Hematopoietic multipotent progenitor cell treated with erythropoietin and hydrocortisone succinate and interleukin-3 and kit ligand, for 6 days (in vitro differentiated cells): ENCODE data around the gene PLEKHA7.
A peak's percentile ranks its signal among the peaks of the same experiment; 100 is the strongest.

Experiments used
- DNase-seq: peaks from one replicate; pipeline ENCODE4 v3.0.0-alpha.2; 2015

The PLEKHA7 gene

DNA sequence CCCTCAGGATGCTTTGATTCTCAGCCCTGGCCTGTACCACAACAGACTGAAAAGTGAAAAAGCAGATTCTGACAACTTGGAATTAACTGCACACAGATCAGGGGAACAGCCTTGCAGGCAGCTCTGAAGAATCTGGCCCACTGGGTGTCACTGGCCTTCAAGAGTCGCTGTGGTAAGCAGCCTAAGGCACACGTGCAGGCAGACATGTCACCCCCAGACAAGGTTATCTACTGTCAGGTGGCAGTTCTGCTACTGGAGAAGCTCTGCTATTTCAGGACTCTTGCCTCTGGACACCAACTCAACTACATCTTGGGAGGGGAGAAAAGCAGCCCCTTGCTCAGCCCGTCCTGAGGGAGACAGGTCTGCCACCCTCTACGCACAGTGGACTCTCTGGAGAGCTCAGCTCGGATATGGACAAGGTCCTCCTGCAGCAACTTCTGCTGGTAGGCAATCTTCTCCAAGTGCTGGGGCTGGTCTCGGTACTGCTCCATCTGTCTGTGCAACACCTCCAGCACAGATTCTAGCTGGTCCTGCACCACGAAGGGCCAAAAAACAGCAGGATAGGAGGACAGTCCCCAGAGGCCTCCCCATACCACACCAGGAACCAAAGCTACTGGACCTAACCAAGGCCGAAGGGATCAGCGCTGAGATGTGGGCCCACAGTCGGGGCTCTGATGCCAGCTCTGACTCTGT lies 212.8 kb downstream of the PLEKHA7 start:
- DNase-seq, result no peak

DNA sequence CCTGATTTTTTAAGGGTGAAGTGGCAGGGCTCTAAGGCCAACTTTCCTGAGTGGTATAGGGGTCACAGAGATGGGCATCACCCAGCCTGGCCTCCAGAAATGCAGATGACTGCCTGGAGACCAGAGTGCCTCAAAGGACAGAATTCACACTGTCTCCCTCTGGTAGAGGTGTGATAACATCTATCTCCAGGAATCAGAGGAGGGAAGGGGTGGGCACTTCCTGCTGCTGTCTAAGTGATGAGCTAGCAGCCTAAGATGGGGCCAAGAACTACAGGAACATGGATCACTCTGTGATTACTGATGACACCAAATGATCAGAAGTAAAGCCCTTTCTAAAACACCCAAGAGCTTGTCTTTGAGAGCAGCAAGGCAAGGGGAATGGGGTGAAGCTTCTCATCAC lies 213.8 kb downstream of the PLEKHA7 start:
- no peak for DNase-seq

DNA sequence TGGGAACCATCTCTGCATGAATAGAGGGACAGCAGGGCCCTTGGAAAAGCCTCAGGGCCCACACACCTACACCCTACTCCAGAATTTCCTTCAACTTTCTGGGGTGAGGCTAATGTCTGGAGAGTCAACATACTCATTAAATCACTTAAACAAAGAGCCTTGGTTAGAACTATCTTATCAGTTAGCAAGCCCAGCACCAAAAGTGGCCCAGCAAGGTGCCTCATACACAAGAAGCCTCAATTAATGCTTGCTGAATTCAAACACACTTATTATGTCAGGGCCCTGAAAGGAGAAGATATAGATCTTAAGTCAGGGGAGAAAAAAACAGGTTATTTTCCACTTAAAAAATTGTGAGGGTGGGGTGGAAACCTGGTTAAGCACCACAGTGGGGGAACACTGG lies 214.3 kb downstream of the PLEKHA7 start:
- DNase-seq, result no peak

DNA sequence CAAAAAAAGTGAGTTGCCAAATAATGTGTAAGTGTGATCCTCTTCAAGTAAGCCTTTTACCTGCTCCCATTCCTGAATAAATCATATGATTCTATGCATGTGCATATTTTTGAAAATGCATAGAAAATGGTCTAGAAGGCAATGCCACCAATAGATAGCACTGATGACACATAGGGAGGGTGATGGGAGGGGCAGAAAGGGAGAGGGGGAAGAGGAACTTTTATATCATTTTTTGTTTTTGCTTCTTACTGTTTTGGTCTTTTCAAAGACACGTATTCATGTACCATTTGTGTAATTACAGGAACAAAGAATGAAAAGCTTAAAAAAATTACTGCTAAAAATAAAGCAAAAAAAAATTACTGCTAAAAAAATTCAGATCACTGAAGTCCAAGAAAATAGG lies 215.0 kb downstream of the PLEKHA7 start:
- DNase-seq, result no peak

DNA sequence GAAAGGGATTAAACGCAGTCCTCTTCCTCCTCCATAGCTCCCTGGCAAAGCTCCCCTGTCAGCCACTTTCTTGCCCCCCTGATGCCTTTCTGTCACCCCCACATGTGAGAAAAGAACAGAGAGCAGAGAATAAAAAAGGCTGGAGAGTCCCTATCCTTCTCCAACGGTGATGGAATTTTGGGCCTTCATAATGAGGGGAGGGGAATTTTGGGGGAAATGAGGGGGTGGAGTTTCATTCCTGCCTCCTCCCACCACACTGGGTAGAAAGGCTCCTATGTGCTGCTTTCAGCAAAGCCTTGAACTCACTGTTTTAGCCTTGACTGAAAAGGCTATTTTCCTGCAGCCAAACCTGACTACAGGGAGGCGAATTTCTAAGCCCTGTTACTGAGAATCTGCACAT lies 216.4 kb downstream of the PLEKHA7 start:
- DNase-seq, result no peak

DNA sequence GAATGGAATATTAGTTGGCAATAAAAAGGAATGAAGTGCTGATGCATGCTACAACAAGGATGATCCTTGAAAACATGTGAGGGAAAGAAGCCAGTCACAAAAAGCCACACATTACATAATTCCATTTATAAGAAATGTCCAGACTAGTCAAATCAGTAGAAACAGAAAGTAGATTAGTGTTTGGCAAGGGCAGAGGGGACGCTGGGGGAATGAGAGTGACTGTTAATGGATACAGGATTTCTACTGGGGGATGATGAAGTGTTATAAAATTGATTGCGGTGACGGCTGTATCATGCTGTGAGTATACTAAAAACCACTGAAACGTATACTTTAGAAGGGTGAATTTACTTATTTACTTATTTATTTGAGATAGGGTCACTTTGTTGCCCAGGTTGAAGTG lies 217.9 kb downstream of the PLEKHA7 start:
- DNase-seq, result no peak

DNA sequence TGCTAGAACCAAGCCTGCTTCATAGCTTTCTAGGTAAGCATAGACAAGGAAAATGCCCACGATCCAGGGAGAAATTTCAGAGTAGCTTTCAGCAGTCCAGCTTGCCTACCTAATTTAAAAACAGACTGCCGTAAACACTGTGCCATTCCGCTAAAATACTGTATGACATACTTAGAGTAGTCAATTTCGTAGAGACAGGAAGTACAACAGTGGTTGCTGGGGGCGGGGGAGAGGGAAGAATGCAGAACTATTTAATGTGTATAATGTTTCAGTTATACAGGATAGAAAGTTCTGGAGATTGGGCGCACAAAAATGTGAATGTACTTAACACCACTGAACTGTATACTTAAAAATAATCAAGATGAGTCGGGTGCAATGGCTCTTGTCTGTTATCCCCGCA lies 219.1 kb downstream of the PLEKHA7 start:
- DNase-seq, result peak; percentile 54

DNA sequence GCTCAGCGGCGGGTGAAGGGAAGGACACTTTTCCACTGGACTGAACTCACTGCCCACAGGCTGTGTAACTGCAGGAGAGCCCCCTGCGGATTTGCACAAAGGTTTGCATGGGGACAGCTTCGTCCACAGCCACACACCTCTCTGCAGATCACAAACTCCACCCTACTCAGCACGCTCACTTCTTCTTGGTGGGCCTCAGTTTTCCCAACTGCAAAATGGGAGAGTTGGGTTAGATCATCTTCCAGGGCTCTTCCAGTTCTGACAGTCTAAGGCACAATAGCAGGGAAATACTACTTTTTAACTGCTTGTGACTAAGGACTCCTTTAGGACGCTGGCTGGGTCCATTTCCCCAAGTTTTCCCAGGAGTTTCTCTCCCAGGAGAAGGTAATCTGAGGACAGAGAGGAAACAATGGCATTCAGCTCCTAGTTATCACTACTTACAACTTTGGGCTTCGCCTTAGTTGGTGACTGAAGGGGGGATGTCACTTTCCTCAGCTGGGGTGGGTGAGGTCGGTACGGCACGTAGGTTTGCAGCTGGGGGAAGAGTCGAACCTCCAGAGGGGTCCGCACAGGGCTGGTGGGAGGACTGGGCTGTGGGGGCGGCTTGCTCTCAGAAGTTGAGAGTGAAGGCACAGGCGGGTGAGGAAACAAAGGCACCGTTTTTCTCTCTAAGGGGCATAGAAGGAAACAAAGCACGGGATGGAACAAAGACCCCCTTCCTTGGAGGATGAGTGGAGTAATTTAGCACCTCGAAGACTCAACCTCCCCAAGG lies 220.0 kb downstream of the PLEKHA7 start:
- no peak for DNase-seq

DNA sequence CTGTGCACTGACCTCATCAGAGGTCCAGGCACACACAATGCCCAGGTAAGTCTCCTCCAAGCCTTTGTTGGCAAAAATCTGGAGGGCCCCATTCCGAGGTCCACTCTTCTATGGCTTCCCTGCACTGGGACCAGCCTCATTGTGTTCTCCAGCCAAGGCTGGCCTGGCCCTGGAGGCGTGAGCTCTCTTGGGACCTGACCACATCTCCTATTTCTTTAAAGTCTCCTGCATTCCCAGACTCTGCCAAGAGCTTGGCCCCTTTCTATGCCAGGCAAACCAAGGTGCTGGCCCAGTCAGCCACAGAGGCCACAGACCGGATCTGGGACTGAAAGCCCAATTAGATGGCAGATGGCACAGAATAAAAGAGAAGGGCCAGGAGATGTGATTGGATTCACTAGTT lies 220.7 kb downstream of the PLEKHA7 start:
- no peak for DNase-seq

DNA sequence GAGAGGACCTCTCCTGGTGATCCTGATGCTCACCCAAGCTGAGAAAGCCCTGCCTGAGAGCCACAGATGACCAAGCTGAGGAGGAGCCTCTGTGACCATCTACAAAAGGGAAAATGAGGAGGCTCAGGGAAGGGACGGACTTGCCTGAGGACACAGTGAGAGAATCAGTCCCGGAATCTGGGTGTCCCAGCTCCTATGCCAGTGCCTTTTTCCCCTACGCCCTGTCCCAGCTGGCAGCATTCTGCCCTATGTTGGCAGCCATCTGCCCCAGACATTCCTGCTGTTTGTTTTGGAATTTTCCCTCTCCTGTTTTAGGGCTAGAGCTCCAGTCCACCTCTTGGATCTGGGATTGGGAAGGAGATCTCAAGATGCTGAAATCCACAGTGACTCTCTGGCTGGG lies 221.2 kb downstream of the PLEKHA7 start:
- no peak for DNase-seq

DNA sequence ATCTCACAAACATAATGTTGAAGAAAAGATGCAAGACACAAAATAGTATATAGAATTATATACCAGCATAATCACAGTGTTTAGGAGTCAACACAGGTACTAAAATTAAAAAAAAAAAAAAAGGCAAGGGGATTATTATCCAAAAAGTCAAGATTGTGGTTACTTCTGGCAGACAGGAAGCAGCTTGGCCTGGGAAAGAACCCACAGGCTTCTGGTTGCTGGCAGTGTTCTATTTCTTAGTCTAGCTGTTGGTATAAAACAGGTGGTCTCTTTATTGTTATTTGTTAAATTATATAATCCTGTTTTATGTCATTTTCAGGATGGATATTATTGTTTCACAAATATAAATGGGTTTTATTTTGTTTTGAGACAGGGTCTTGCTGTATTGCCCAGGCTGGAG lies 221.8 kb downstream of the PLEKHA7 start:
- peak; percentile 40 for DNase-seq

DNA sequence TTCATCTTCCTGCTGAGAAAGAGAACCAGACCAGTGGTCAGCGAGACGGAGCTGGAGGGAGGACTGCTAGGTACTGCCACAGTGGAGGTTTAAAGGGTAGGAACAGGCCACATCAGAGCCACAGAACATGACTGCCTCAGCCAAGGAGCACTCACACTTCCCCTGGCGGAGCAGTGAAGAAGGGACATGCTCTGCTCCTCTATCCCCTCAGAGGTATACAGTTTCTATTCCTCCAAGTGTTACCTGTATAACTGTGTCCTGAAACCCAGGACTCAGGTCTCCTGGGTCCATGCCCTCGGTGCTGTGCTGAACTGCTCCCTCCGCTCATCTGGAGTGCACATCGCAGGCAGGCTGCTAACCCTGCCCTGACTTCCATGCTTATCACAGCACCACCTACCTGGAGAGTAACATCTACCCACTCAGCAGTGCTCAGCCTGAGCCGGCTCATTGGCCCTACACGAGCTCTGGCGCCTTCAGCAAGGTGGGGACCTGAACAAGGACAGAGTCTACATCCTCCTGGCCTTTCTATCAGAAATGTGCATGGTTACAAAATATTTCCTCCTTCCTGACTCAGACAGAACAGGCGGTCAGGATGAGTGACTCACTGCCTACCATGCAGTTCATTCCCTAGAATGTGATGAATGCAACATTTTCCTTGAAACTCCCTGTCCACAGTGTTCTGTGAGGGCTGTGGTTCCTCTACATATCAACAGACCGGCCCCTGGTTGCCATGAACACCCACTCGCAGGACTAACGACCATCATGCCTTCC lies 222.8 kb downstream of the PLEKHA7 start:
- no peak for DNase-seq

DNA sequence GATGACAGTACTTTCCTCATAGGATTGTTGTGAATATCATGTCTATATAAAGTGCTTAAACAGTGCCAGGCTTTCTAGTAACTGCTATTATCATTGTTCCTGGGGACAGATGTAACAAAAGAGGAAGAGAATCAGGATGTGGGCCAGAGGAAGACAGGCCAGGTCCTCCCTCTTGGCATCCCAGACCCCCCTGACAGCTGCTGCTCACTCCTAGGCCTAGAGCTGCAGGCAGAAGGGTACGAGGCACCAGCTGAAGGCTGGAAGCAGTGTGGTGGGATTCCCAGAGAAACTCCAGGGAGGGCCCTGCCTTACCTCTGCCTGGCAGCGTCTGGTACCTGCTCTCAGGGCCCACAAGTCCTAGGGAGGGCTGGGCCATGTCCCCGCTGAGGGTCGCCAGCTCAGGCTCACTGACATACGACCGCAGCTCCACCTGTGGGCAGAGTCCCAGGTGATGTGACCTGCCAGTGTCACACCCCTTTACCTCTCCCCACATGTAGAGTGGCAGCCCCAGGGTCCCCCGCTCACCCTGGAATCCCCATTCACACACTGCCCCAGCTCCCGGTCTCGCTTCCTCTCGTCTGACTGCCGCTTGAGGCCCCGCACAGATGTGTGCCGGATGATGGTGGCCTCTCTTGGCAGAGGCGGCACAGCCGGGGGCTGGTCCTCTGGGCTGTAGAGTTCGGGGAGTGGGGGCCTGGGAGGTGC lies 223.6 kb downstream of the PLEKHA7 start:
- no peak for DNase-seq

DNA sequence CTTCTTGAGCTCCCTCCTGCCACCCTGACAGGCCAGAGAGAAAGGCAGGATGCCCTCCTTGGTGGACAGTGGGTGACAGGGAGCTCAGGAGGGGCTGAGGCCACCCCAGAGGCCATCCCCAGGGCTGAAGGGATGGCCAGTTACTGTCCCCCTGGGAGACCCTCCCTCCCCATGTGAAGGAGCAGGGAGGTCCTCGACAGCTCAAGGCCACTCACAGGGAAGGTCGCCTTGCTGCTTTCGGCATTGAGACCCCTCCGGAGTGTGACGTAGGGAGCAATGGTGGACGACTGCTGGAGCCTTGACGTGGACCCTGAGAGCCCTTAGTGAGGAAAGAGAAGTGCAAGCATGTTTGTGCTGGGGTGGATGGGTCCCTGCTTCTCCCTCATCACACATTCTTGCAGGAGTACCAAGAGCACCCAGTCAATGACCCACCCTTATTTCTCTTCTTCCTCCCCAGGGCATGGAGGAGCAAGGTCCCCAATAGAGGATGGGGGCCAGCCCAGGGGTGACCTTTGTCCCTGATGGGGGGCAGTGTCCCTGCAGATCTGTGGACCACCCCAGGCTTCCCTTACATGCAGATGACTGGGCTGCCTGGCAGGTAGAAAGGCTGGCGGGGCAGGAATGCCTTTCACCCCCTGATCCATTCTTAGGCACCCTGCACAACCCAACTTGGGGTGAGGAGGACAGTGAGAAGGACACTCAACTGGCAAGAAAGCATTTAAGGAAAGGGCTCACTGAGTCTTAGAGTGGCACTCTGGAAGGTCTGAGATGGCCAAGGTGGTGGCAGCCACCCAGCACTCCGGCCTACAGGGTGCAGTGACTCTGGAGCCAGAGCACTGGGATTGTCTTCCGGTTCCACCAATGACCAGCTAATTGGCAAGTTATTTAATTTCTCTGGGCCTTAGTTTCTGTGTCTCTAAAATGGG lies 224.4 kb downstream of the PLEKHA7 start:
- DNase-seq, result no peak

DNA sequence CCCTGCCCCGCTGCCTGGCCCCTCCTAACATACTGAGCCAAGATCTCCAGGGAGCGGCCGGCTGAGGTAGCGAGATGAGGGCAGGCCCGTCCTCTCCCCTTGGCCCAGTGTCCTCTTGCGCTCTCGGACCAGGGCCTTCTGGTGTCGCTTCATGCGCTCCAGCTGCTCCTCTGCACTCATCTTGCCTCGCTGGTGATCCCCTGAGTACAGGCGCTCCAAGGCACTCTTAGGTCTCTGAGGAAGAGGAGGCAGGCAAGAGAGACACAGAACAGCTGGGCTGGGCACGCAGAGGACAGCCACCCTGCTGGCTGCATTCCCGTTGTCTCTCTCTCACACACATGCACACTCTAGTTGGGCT lies 225.2 kb downstream of the PLEKHA7 start:
- no peak for DNase-seq

DNA sequence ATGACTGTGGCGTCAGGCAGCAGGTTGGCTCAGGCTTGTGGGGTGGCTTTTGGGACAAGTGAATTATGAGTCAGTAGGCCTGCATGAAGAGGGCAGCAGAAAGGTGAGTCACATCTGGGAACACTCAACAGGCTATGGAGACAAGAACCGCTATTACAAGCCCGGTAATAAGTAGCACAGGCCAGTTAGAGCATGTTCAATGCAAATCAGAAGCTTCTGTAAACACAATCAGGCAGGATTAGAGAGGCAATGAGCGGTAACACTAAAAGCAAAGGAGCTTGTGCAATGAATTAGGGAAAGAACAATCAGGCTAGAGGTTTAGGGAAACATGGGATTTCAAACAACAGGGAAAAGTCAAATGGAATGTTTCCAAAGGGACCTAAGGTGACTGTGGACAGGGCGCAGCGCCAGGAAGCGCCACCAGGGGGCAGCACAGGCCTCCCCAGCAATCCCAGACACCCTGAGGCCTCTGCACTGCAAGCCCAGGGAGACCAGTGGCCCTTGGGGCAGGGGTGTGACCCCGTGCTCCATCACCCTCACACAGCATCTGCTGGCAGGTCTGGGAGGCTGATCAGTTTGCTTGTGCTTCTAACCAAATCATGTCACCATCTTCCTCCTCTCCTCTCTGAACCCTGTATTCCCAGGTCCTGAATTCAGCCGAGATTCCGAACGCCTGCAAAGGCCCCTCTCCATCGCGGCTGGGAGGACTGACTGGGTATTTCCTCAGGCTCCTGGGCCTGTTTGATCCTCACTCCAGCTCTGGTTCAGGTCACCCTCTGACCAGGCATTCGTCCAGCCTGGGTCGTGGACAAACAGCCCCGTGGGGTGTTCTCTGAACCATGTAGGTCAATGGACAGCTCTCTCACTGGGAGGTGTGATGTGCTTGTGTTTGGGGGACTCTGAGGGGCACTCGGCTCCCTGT lies 225.8 kb downstream of the PLEKHA7 start:
- peak; percentile 73 for DNase-seq

DNA sequence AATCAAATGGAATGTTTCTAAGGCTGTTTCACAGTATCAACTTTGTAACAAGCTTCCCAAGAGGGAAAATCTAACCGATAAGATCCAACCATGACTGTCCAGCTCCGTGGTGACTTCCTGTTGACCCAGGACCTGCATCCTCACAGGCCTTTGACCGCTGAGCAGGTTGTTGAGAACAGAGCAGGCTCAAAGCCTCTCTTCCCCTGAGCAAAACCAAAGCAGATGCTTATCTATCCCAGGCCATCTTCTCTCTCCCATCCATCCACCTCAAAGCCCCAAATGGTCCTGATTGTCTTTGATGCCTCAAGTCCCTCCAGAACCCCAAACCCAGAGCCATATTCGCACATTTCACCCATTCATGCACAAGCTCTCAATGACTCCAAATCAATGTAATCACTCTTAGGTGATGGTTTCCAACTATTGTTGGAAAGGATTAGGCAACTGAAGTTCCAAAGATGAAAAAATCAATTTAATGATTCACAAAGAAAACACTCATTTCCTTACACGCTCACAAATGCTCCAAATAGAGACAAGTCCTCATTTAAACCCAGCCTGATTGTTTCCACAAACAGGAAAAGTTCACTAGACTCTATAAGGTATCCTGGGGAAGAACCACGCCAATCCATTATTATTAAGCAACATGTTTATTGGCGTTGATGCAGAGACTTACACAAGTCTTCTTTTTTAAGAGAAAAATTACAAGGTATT lies 227.0 kb downstream of the PLEKHA7 start:
- DNase-seq, result no peak

DNA sequence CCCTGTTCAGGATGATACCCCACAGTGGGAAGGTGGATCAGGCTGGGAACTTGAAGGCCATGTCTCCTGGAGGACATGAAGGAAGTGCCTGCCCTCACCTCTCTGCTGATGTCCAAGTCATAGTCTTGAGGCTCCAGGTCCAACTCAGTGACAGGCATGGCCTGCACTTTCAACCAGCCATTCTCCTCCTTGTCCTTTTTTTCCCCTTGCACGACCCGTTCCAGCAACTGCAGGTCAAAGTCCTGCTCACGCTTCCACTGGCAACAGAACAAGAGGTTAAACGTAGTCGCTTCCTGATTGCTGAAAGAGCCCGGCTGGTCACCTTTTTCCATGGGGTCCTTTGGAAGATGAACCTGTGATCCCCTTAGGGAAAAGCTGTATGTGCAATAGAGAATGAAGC lies 228.1 kb downstream of the PLEKHA7 start:
- DNase-seq, result no peak

DNA sequence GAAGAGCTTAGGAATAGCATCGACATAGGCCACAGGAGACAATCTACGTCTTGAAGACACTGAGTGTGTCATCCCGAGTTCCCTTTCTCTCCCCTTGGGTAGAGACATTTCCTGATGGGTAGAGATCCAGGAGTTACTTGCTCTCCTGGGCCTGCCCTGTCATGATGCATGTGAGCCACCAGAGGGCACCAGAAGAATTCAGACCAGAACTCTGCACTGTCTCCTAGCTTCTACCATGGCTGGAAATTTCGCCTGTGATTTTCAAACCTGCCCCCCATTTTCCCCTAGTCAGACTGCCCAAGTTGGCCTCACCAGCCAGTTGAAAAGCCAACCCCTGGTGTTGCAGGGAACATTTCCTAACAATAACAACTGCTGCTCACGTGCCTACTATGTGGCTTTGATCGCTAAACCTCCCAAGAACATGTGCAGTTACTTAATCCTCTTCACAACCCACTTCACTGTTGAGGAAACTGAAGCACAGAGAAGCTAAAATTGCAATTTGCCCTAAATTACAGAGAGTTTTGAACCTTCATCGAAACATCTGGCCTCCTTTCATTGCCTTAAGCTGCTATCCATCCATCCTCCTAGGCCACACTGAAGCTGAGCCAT lies 228.6 kb downstream of the PLEKHA7 start:
- DNase-seq, result peak; percentile 81

DNA sequence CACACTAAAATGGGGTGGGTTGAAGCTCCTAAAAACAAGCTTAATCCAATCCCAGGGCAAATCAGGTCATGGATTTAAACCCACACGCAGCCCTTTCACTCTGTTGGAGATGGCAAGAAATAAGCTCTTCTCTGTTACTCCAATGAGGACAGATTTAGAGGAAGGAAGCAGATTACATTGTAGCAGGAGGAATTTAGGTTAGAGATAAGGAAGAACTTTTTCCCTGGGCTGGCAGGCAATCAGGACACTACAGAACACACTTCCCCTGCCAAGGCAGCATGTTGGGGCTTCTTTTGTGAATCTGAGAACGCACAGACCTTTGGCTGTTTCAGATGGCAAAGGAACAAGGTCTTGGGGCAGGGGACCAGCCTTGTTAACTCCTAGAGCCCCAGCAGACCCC lies 229.5 kb downstream of the PLEKHA7 start:
- DNase-seq, result no peak
